Stomach smooth muscle (tissue), 2 donors: ENCODE results near the gene PYGM.

Experiments
- H3K27ac ChIP-seq: one replicate; pipeline ENCODE4 v1.7.0; 2013; ENCODE audit warnings: mild to moderate bottlenecking, low read length, inconsistent platforms
- H3K27me3 ChIP-seq, 2 donors: one replicate each; pipeline ENCODE4 v1.7.0; 2013; ENCODE audit warnings: low read length in 2 of 2; ENCODE audit not compliant: insufficient read depth in 2 of 2, control insufficient read depth in 1 of 2
- H3K36me3 ChIP-seq, 2 donors: one replicate each; pipeline ENCODE4 v1.7.0; 2013; ENCODE audit warnings: low read length in 2 of 2; ENCODE audit not compliant: control insufficient read depth in 2 of 2, insufficient read depth in 2 of 2
- H3K4me1 ChIP-seq: one replicate; pipeline ENCODE4 v1.7.0; 2013; ENCODE audit warnings: low read length; ENCODE audit not compliant: control insufficient read depth, insufficient read depth
- H3K4me3 ChIP-seq, 2 donors: one replicate each; pipeline ENCODE4 v1.7.0; 2013; ENCODE audit warnings: low read length in 2 of 2
- H3K9ac ChIP-seq, 2 donors: one replicate each; pipeline ENCODE4 v1.7.0; 2013; ENCODE audit warnings: low read length in 2 of 2, mild to moderate bottlenecking in 1 of 2
- H3K9me3 ChIP-seq, 2 donors: one replicate each; pipeline ENCODE4 v1.7.0; 2013; ENCODE audit warnings: low read length in 2 of 2; ENCODE audit not compliant: control insufficient read depth in 2 of 2
- donor health status: healthy.
- donor health status: Pancreatic carcinoma.

Gene PYGM

GRCh38 chr11:64800303-64801157 lies 40.8 kb upstream of the PYGM start:
- H3K9me3 ChIP-seq = no peaks in the 10 kb centered on the region
- H3K4me1 ChIP-seq = peaks cover 25% of the 10 kb centered on the region
- peaks cover 14 to 33% of the 10 kb centered on the region in 2 donors for H3K36me3 ChIP-seq
- no peaks in the 10 kb centered on the region for H3K27me3 ChIP-seq
- H3K4me3 ChIP-seq = no peak overlapping the region
- H3K9ac ChIP-seq = no peak overlapping the region
- H3K27ac ChIP-seq = no peak overlapping the region

GRCh38 chr11:64799623-64800302 lies 40.0 kb upstream of the PYGM start:
- Histone ChIP-seq H3K4me3 (no peak overlapping the region), H3K36me3 (peaks cover 9 to 26% of the 10 kb centered on the region in 2 donors)

GRCh38 chr11:64799256-64799622 lies 39.5 kb upstream of the PYGM start:
- H3K4me1 ChIP-seq = peaks cover 22% of the 10 kb centered on the region
- H3K36me3 ChIP-seq = peaks cover 9 to 26% of the 10 kb centered on the region in 2 donors
- H3K4me3 ChIP-seq = no peak overlapping the region
- H3K9me3 ChIP-seq = no peaks in the 10 kb centered on the region
- no peak overlapping the region for H3K27ac ChIP-seq
- no peaks in the 10 kb centered on the region for H3K27me3 ChIP-seq
- no peak overlapping the region for H3K9ac ChIP-seq

More at GRCh38 chr11:64799623-64800302, 40.0 kb upstream of the PYGM start:
- Histone ChIP-seq H3K9me3 (no peaks in the 10 kb centered on the region), H3K27me3 (no peaks in the 10 kb centered on the region), H3K4me1 (peaks cover 25% of the 10 kb centered on the region), H3K9ac (no peak overlapping the region), H3K27ac (no peak overlapping the region)

DNA sequence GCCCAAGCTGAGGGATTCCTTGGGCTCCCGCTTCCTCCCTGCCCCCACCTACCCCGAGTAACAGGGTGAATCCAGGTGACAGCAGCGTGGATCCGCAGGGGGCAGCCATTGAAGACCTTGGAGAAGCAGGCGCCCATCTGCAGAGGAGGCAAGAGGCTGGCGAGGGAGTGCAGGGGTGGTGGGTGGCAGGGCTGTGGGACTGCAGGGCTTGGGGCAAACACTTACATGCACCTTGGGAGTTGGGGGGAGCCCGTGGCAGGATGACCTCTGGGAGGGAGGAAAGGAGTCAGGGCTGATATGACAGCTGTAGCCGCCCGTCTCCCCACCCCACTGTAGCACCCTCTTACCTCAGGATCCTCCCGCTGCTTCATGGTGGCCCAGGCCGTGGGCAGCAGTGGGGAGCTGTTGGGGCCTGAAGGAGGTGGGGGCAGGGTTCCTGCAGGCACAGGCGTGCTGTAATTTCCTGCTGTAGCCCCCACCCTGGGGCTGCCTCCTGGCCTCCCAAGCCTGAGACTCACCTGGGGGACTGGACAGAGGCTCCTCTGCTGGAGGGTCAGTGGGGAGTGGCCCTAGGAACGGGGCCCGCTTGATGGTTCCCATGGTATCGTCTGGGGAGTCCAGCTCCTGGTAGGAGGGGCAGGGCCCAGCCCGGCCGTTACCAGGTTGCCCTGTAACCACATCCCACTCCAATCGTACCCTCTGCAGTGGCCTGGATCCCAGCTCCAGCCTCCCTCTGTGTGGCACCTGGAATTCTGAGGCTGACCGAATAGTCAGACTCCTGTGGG lies 37.2 kb upstream of the PYGM start:
- Histone ChIP-seq H3K4me3 (no peak overlapping the region), H3K27me3 (no peaks in the 10 kb centered on the region), H3K4me1 (peaks cover 3% of the 10 kb centered on the region), H3K27ac (no peak overlapping the region), H3K36me3 (peaks cover 9 to 27% of the 10 kb centered on the region in 2 donors), H3K9me3 (no peaks in the 10 kb centered on the region), H3K9ac (no peak overlapping the region)

DNA sequence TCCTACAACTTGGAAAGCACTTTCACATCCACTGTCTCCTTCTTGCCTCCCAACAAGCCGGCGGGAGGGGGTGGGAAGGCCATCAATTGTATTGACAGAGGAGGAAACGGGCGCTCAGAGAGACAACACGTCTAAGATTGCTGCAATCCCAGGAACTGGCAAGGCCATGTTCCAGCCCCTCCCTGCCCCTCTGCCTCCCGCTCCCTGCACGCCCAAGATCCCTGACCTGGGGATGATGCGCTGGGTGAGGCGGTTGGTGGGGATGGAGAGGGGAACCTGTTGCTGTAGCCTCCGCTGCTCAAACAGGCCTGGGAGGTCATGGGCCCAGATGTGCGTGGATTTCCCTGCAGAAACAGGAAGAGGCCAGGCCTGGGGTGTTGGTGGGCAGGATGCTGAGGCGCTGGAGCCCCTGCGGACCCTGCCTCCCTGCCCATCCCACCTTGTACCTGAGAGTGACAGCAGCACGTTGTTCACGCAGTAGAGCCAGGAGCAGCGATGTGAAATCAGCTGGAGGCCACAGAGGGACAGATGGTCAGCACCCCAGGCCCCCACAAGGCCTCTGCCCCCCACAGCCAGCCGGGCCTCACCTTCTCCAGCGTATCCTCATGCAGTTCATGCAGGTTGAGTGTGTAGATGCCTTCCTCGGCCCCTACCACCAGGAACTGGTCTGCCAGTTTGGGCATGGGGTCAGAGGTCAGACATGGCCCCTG lies 36.4 kb upstream of the PYGM start:
- H3K9me3 ChIP-seq = no peaks in the 10 kb centered on the region
- H3K27me3 ChIP-seq = no peaks in the 10 kb centered on the region
- H3K9ac ChIP-seq = no peak overlapping the region
- H3K4me1 ChIP-seq = no peaks in the 10 kb centered on the region
- H3K4me3 ChIP-seq = no peak overlapping the region
- H3K36me3 ChIP-seq = peaks cover 9 to 27% of the 10 kb centered on the region in 2 donors
- H3K27ac ChIP-seq = no peak overlapping the region

GRCh38 chr11:64794526-64794925 lies 34.8 kb upstream of the PYGM start:
- Histone ChIP-seq H3K27ac (no peak overlapping the region), H3K4me3 (no peak overlapping the region), H3K9ac (no peak overlapping the region), H3K9me3 (no peaks in the 10 kb centered on the region), H3K36me3 (peaks cover 9 to 30% of the 10 kb centered on the region in 2 donors), H3K4me1 (no peaks in the 10 kb centered on the region), H3K27me3 (no peaks in the 10 kb centered on the region)

- peaks cover 9 to 25% of the 10 kb centered on the region in 2 donors for H3K36me3 ChIP-seq
- no peak overlapping the region for H3K4me3 ChIP-seq
- no peak overlapping the region for H3K9ac ChIP-seq
- H3K4me1 ChIP-seq = no peaks in the 10 kb centered on the region
- no peaks in the 10 kb centered on the region for H3K27me3 ChIP-seq
- H3K27ac ChIP-seq = no peak overlapping the region
- H3K9me3 ChIP-seq = no peaks in the 10 kb centered on the region
These were observed 33.7 kb upstream of the PYGM start for GRCh38 chr11:64793271-64794160.

DNA sequence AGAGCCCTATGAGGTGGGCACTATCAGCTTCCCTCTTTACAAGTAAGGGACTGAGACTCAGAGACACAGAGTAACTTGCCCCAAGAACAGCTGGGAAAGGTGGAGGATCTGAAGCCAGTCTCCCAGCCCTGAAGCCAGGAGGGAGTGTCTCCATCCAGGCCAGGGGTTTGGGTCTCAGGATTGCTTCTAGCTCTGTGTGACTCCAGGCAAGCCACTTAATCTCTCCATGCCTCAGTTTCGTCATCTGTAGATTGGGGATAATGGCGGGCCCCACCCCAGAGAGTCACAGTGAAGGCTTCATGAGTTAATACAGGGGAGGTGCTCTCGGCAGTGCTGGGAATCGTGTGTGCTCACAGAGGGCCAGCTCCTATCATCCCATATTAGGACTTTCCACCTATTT lies 32.7 kb upstream of the PYGM start:
- H3K27ac ChIP-seq = no peak overlapping the region
- H3K9ac ChIP-seq = no peak overlapping the region
- peaks cover 9 to 25% of the 10 kb centered on the region in 2 donors for H3K36me3 ChIP-seq
- H3K9me3 ChIP-seq = no peaks in the 10 kb centered on the region
- peaks cover 2% of the 10 kb centered on the region for H3K4me1 ChIP-seq
- H3K4me3 ChIP-seq = no peak overlapping the region
- no peaks in the 10 kb centered on the region for H3K27me3 ChIP-seq

- Histone ChIP-seq H3K36me3 (peaks cover 7 to 18% of the 10 kb centered on the region in 2 donors), H3K4me1 (peaks cover 3% of the 10 kb centered on the region)
These were observed 32.1 kb upstream of the PYGM start for GRCh38 chr11:64791781-64792291.

More at GRCh38 chr11:64791781-64792291, 32.1 kb upstream of the PYGM start:
- Histone ChIP-seq H3K27me3 (no peaks in the 10 kb centered on the region), H3K27ac (no peak overlapping the region), H3K9ac (no peak overlapping the region), H3K9me3 (no peaks in the 10 kb centered on the region), H3K4me3 (no peak overlapping the region)
